Activated CD4-positive, alpha-beta T cell treated with anti-CD3 and anti-CD28 coated beads, Interleukin-2, Interleukin-4, amounts not matched to agents 100 ng/mL and 50 ng/mL, durations not matched to agents 16 hours and 8 hours (primary cell): ENCODE measurements around the gene GNAI3.
A peak's percentile ranks its signal among the peaks of the same experiment; 100 is the strongest.

ENCODE experiments used
- DNase-seq: peaks from one replicate; pipeline ENCODE4 v3.0.0-alpha.2; 2020; ENCODE audit warnings: low spot score

Gene GNAI3

DNA sequence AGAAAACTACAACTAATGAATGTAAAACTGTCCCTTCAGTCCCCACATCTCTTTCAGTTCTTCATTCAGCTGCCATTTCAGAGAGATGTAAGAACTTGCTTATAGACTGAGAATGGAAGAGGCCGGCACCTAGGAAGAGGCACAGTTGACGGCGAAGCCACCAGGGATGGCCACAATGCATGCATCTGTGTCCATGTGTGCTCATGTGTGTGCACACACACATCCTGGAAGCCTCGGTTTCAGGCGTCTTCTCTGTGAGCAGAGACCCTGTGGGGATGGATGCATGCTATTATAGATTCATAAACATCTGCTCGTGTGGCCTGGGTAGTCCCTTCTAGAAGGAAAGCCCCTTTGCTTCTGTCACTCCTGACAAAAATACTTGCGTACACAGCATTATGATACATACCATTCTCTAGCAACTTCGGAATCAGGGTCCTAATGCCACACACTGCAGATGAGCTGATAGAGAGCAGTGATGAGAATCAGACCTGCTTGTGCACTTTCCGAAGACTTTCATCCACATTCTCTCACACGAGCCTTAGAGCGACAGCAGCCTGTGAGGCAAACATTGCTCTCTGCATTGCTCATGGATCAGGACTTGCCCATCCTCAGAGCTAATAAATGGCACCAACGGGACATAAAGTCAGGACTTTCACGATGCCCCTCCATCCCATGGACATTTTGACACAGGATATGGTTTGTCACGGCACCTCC lies 21.2 kb upstream of the GNAI3 start:
- no peak for DNase-seq

DNA sequence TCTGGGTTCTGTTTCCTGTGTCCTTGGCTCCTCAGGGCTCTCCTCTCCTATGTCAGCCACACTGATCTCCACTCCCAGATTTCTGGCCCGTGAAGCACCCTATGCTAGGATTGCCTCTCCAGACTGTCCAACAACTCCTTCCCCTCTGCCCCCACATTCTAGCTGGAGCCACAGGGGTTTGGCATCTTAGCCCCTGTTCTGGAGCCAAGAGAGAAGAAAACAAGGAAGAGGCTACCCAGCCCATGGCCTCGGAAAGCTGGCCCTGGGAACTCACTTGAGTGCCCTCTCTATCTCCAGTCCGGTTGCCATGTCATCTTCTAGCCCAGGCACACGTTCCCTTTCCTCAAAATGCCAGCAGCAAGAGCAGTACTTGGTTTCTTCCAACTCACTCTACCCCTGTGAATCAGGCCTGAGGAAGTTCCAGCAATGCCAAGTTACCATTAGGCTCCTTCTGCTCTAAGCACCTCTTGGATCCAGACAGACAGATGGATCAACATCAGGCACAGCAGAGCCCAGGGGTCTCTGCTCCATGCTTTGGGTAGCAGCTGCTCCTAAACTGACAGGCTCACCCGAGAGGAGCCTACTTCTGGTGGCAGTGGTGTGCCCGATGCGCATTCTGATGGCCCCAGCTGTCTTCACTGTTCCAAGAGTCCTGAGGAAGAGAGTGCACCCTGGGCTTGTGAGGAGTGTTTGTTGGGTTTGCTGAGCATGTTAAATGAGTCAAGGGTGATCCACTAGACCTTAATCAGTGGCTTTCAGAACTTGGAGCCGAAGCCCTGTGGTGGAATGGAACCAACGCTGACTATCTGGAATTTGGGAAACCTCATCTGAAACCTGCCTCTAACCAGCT lies 20.3 kb upstream of the GNAI3 start:
- no peak for DNase-seq

DNA sequence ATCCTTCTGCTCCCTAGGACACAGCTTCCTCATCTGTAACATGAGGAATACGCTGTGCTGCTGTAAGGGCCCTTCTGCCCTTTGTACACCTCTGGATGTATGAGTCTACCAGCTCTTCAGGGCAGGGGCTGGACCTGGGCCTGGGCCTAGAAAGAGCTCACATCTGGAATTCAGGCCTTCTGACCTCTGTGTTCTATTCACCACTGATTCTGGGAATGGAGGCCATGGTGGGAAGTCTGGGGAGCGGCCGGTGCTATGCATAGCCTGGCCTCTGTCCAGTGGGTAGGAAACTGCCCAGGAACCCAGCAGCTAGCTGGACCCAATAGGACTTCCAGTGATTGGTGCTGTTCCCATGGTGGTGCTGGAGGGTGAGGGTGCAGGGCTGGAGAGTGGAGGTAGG lies 19.7 kb upstream of the GNAI3 start:
- no peak for DNase-seq

DNA sequence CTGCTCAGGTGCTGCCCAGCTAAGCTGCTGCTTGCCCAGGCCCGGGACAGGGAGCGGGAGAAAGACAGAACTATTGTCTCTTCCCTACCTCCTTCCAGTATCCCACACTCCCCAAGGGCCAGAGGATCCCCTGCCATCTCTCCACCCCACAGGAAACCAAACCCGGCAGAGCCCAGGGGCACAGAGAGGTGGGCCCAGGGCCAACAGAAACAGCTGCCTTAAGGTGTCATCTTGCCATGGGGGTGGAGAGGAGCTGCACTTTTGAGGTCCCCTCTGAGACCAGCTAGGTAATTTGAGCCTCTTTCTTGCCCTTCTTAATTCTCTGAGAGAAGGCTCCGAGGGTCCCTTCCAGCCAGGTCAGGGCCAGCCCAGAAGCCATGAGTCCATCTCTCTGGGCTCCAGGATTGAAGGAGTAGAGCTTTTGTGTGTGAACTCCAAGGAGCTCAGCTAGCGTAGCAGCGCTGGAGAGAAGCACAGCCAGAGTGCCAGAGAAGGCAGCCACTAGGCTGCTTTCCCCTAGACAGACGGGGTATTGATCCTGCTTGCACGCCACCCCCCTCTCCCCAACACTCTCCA lies 18.4 kb upstream of the GNAI3 start:
- DNase-seq: no peak

DNA sequence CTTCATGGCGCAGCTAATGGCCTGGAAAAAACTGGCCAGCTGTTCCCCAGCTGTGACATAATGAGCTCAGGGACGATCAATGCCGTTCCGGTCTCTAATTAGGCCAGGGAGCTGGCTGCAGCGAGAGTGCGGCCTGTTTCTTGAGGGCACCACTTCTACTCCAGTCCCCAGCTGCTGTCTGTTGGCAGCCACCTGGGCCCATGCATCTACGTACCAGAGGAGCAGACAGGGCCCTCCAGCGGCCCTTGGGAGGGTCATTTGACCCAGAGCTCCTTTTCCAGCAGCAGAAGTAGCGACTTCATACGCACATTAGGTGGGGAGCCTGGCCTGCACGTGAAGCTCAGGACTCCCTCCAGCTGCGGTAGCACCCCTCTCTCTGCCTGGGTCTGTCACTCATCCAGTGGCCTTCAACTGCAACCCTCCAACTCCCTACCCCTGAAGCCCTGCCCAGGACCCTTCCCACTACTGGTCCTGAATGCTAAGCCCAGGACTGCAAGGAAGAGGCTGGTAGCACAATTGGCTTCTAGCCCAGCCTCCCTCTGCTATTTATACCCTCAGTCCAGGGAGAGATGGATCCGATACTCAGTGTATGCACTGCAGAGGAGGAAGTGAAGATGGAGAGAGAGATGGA lies 17.8 kb upstream of the GNAI3 start:
- no peak for DNase-seq

DNA sequence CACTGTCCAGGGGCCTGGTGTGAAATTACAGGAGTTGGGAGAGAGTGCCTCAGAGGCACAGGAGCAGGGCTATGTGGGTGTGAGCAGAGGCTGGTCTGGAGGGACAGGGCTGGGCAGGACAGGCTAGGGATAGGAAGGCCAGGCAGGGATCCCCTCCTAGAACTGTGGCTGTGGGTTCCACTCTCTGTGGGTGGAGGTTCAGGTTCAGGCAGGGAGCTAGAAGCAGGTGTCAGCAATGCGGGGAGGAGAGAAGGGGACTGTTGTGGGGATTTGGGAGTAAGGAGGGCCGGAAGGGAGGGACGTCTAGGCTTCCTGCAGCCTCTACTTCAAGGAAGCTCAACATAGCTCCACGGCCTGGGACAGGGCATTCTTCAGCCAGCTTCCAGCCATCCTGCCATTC lies 17.0 kb upstream of the GNAI3 start:
- no peak for DNase-seq

DNA sequence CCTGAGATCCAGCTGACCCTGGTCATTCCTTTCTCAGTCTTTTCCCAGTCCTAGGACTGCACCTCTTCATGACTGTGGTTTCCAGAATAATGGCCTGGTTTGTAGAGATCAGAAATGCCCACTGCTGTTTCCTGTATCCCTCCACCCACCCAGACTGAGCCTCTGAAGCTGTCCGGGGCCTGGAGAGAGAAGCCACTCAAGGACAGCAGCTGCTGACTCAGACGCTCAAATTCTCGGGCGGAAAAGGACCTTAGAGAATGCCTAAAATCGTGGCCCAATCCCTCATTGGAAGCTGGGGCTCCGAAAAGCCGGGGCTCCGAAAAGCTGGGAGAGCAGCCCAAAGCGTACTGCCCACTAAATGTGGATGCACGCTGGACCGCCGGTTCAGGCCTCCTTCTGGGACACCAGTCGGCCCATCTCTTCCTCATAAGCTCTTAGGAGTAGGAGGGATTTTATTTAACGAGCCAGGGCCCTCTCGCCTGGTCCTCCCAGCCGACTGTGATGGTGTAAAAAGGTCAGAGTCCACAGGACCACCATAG lies 16.5 kb upstream of the GNAI3 start:
- no peak for DNase-seq

DNA sequence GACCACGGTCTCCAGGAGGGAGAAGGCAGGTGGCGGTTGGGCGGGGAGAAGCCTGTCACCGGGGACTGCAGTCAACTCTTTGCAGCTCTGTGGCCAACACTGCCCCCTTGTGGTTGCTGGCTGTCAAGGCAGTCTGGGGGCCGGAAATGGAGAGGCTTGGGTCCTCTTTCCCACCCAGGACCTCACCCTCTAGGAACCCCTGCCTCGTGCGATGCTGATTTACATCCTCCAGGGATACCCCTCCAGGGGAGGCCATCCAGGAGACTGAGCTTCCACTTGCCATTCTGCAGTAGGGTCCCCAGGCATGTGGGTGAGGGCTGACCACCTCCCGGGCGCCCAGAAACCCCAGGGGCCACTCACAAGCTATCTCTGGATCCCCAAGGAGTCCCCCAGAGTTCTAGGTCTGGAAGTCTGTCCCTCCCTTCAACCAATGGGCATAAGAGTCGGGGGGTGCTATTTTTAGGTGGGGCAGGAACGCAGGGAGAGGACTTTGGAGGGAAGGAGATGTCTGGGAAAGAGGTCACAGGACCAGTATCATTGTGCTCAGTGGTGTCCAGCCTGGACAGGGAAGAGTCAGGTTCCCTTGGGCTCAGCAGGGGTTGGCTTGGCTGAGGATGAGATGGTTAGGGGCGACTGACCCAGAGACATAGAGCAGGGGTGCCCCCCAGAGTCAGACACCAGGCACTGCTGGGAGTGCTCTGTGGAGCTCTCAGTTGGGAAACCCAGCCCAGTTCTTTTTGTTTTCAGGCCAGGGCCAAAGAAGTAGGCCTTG lies 15.9 kb upstream of the GNAI3 start:
- DNase-seq: peak; percentile 90

DNA sequence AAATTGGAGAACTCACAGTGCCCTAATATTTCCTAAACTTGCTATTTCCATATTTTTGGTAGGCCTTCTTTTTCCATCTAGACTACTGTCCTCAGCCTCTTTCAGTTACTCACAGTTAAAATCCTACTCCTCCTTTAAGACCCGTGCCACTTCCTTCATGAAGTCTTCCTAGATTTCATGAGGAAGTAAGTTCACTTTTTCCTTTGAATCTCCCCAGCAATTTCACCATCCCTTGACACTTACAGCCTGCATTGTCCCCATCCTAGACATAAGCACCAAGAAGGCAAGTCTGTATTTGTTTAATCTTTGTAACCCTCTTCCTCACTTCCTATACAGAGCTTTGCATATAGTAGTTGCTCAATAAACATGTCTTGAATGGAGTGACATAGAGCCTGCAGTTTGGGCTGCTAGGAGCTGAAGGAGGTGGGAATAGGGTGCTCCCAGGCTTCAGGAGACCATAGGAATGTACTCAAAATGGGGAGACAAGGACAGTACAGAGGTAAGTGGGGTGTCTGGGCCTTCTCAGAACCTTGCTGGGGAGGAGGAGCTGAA lies 14.0 kb upstream of the GNAI3 start:
- no peak for DNase-seq

DNA sequence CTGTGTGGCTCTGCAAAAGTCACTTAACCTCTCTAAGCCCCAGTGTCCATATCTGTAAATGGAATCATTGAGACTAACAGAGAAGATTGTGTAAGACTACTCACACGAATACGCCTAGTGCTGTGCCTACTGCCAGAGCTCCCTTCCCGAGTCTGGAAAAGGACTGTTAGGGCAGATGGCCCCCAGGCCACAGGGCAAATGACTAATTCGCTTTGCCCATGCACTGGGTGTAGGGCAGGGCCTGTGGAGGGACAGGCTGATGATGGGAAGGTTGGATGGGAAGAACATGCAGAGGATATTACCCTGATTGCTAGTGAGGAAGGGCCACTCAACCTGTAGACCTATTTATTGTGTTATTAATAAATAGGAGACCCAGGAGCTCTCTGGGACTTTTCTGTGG lies 12.9 kb upstream of the GNAI3 start:
- DNase-seq: no peak

DNA sequence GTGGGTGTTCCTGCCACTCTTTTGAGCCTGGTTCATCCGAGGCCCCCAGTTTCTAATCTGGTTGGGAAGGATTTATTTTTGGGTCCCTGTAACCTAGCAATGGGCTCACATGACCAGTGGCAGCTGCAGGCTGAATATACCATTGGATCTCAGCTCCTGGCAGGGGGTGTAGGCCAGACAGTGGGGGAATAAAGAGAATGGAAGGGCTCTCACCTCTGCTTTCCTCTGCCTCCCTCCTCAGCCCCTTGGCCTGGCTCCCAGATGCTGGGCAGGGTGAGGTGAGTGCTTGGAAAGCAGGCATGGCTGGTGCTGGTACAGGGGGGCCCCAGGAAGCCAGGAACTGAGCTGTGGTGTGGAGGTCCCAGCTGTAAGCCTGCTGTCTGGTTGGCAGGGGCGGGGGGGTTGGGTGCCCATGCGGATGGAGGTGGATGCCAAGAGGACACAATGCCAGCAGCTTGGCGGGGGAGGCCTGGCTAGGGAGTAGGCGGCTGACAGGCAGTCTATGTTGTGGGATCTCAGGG lies 12.4 kb upstream of the GNAI3 start:
- DNase-seq: no peak

DNA sequence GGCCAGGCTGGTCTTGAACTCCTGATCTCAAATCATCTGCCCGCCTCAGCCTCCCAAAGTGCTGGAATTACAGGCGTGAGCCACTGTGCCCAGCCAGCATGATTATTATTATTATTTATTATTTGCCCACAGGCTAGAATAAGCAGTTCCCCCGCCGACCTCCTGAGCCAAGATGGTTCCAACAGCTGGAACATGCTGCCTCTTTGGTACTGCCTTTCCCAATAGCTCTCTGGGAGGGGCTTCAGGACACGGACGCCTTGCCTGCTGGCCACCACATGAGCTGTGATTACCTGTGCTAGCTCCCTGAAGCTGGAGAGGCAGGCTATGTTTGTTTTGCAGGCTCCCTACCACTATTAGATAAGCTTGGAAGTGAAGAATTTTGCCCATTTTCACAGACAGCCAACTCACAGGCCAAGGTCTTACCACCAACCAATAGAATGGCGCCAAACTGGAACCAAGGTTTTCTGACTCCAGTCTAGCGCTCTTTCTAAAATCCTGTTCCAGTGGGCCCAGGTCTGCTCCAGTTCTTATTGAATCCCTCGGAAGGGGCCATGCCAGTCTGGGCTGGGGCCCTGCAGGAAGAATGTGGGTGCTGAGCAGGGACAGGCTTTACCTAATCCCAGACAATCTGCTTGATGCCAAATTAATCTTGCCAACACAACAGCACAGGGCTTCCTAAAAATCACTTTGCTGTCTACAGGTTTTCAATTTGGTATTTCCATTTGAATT lies 10.8 kb upstream of the GNAI3 start:
- no peak for DNase-seq

DNA sequence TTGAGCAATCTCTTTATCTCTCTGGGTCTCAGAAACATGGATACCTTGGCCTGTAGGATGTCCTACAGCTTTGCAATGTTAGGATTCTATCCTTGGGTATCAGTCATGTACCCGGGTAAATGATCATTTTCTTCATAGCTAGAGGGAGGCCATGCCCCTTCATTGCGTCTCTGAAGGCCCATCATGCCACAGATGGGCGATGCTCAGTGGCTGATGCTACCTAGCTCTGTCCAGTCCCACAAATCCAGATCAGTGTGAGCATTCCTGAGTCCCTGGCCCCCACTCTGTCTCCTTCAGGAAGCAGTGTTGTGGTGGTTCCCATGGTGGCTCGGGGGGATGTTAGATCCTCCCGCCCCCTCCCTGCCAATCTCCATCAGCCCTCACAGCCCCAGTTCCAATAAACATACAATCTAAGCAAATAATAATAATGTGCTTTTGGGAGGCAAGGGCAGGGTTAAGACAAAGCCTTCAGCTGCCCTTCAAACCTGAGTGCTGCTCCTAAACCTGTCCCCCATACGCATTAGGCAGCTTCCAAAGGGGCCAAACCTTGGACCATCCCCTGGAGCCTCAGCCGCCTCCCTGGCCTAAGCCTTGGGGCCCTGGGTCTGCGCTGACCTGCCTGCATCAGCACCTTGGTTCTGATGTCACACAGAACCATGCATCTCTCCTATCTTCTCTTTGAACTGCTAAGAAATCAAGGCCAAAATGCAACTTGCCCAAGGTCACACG lies 9.4 kb upstream of the GNAI3 start:
- DNase-seq: no peak

DNA sequence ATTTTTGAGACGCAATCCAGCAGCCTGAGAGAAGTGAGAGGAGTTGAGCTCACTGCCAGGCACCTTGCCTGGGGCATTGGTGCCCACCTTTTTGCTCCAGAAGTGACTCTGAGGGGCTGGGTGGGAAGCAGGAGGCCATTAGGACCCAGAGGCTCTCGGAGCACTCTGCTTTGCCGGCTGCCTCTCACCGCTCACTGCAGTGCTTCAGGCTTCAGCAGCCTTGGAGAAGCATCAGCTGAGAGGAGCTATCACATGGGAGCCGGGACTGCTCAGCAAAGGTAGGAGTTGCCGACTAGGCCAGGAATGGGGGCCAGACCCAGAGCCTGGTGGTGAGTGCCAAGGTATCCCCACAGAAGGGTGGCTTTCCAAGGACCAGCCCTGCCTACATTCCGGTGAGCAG lies 8.7 kb upstream of the GNAI3 start, which contains the start of gene GPR61:
Gene GPR61, plus strand, starts transcription at position 197 of the 400 bp plus-strand sequence. CDS start 3,151 bp downstream, outside the sequence.
- DNase-seq: no peak

DNA sequence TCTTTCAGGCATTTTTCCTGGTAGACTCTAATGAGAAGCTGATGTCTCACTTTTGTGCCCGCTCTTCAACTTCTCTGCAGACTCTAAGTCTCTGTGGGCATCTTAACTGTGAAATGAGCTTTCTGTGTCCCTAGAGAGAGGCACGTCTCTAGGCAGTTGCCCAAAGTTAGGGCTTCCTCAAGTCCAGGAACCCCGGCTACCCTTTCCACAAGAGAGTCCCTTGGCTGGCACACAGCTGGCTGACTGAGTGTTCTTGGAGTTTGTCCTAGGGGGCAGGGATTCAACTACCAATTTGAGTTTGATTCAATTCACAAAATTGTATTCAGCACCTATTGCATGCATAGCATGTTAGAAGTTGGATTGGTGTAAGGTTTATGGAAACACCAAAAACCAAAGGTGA lies 7.3 kb upstream of the GNAI3 start:
- no peak for DNase-seq

DNA sequence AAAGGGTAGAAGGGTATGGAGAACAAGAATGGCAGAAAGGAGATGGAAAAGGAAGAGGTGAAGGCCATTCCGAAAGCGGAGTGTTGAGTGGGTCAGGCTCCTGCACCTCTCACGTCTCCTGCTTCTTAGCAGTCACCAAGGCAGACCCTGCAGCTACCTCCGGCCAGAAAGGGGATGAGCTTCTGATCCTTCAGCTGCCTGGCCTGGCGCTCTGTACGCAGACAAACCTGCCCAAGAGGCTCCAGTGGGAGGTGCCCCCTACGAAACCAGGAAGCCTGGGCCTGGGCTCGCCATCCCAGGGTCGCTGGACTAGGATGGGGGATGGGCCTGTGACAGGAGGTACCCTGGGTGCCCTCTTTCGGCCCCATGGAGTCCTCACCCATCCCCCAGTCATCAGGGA lies 5.8 kb upstream of the GNAI3 start:
- DNase-seq: no peak

DNA sequence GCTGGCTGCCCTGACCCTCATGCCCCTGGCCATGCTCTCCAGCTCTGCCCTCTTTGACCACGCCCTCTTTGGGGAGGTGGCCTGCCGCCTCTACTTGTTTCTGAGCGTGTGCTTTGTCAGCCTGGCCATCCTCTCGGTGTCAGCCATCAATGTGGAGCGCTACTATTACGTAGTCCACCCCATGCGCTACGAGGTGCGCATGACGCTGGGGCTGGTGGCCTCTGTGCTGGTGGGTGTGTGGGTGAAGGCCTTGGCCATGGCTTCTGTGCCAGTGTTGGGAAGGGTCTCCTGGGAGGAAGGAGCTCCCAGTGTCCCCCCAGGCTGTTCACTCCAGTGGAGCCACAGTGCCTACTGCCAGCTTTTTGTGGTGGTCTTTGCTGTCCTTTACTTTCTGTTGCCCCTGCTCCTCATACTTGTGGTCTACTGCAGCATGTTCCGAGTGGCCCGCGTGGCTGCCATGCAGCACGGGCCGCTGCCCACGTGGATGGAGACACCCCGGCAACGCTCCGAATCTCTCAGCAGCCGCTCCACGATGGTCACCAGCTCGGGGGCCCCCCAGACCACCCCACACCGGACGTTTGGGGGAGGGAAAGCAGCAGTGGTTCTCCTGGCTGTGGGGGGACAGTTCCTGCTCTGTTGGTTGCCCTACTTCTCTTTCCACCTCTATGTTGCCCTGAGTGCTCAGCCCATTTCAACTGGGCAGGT lies 5.0 kb upstream of the GNAI3 start:
- no peak for DNase-seq

DNA sequence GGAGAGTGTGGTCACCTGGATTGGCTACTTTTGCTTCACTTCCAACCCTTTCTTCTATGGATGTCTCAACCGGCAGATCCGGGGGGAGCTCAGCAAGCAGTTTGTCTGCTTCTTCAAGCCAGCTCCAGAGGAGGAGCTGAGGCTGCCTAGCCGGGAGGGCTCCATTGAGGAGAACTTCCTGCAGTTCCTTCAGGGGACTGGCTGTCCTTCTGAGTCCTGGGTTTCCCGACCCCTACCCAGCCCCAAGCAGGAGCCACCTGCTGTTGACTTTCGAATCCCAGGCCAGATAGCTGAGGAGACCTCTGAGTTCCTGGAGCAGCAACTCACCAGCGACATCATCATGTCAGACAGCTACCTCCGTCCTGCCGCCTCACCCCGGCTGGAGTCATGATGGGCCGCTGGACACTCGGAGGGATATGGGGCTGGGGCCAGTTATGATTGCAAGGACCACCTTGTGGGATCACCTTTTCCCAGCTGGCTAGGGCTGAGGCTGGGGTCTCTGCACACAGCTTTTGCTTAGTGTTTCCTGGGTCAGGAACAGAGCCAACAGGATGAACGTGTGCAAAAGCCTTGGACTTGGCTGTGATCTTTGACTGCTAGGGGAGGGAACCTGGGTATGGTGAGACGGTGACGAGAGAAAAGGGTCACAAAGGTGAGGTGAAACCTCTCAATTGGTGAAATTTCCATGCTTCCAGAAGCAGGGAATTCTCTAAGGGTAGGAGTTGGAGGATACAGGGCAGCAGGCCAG lies 4.3 kb upstream of the GNAI3 start:
- DNase-seq: no peak
